MM.1S (cell line): ENCODE data around the gene BOLL.
A peak's percentile ranks its signal among the peaks of the same experiment; 100 is the strongest.

Experiments
- DNase-seq: peaks from one replicate; pipeline ENCODE4 v3.0.0-alpha.2; 2015
- H2AFZ ChIP-seq: fragments of 300-600 bp; sonication (generic); 2 replicates; pipeline ENCODE4 v1.6.0; 2016; ENCODE audit warnings: antibody characterized with exemption, low read length
- H3F3A ChIP-seq: fragments of 300-600 bp; sonication (generic); 2 replicates; pipeline ENCODE4 v1.6.1; 2016; ENCODE audit warnings: mild to moderate bottlenecking, antibody characterized with exemption, low read length, moderate library complexity, mixed read lengths; ENCODE audit not compliant: insufficient read depth
- H3K27ac ChIP-seq: fragments of 300-600 bp; sonication (generic); 2 replicates; pipeline ENCODE4 v1.5.1; 2016; ENCODE audit warnings: mild to moderate bottlenecking, low read length
- H3K27me3 ChIP-seq: fragments of 300-600 bp; sonication (generic); replicated peaks from 2 replicates; pipeline ENCODE4 v1.6.0; 2016; ENCODE audit warnings: low read length; ENCODE audit not compliant: insufficient read depth
- H3K36me3 ChIP-seq: fragments of 300-600 bp; sonication (generic); replicated peaks from 2 replicates; pipeline ENCODE4 v1.6.1; 2016; ENCODE audit warnings: mild to moderate bottlenecking, low read length, mixed read lengths; ENCODE audit not compliant: insufficient read depth
- H3K4me1 ChIP-seq: fragments of 300-600 bp; sonication (generic); 2 replicates; pipeline ENCODE4 v1.6.1; 2016; ENCODE audit warnings: low read length, mixed read lengths
- H3K4me2 ChIP-seq: fragments of 300-600 bp; sonication (generic); 2 replicates; pipeline ENCODE4 v1.6.0; 2016; ENCODE audit warnings: low read depth, low read length
- H3K4me3 ChIP-seq: fragments of 300-600 bp; sonication (generic); 2 replicates; pipeline ENCODE4 v1.5.1; 2016; ENCODE audit warnings: low read length, mixed read lengths
- H3K79me2 ChIP-seq: fragments of 300-600 bp; sonication (generic); 2 replicates; pipeline ENCODE4 v1.6.1; 2016; ENCODE audit warnings: mixed run types, low read length, mixed read lengths
- H3K9ac ChIP-seq: fragments of 300-600 bp; sonication (generic); 2 replicates; pipeline ENCODE4 v1.6.1; 2016; ENCODE audit warnings: low read length, mixed read lengths
- H3K9me2 ChIP-seq: fragments of 300-600 bp; sonication (generic); replicated peaks from 2 replicates; pipeline ENCODE4 v1.6.1; 2016; ENCODE audit warnings: mild to moderate bottlenecking, low read length, mixed read lengths; ENCODE audit not compliant: insufficient read depth
- H3K9me3 ChIP-seq: fragments of 300-600 bp; sonication (generic); replicated peaks from 2 replicates; pipeline ENCODE4 v1.6.1; 2016; ENCODE audit warnings: mild to moderate bottlenecking, low read length, mixed read lengths; ENCODE audit not compliant: insufficient read depth
- H4K20me1 ChIP-seq: fragments of 300-600 bp; sonication (generic); 2 replicates; pipeline ENCODE4 v1.6.1; 2016; ENCODE audit warnings: mild to moderate bottlenecking, low read length, moderate library complexity, mixed read lengths; ENCODE audit not compliant: insufficient read depth
- CTCF ChIP-seq: fragments of 300-600 bp; sonication (generic); IDR thresholded peaks from 2 replicates; pipeline ENCODE4 v1.5.1; 2016; ENCODE audit warnings: antibody characterized with exemption, low read length, mixed read lengths
- EZH2 ChIP-seq: fragments of 300-600 bp; sonication (generic); optimal IDR thresholded peaks from 2 replicates; pipeline ENCODE3; 2017; ENCODE audit warnings: low read depth, mild to moderate bottlenecking, antibody characterized with exemption, low read length, mixed read lengths
- EZH2phosphoT487 ChIP-seq: fragments of 300-600 bp; sonication (generic); IDR thresholded peaks from 2 replicates; pipeline ENCODE4 v1.6.1; 2018; ENCODE audit warnings: antibody characterized with exemption, low read length

The BOLL gene

GRCh38 chr2:197777823-197778407 is 7.2 kb downstream of the BOLL start:
- peak; percentile 34 for DNase-seq
- Histone ChIP-seq H3F3A (no peaks in the 10 kb centered on the region), H3K9ac (no peak overlapping the region), H3K36me3 (no peaks in the 10 kb centered on the region), H4K20me1 (no peaks in the 10 kb centered on the region), H2AFZ (no peak overlapping the region), H3K4me3 (no peak overlapping the region), H3K4me1 (no peaks in the 10 kb centered on the region), H3K9me2 (no peaks in the 10 kb centered on the region), H3K27ac (no peak overlapping the region), H3K4me2 (no peak overlapping the region), H3K9me3 (no peaks in the 10 kb centered on the region), H3K27me3 (no peaks in the 10 kb centered on the region), H3K79me2 (no peaks in the 10 kb centered on the region)
- peak; percentile 77 for TF ChIP-seq CTCF
- no peak for TF ChIP-seq EZH2phosphoT487

- Histone ChIP-seq H2AFZ (no peak overlapping the region), H3K4me2 (no peak overlapping the region), H3K79me2 (no peaks in the 10 kb centered on the region), H3K36me3 (no peaks in the 10 kb centered on the region), H3K9ac (no peak overlapping the region), H3F3A (no peaks in the 10 kb centered on the region), H3K4me1 (no peaks in the 10 kb centered on the region), H3K9me3 (no peaks in the 10 kb centered on the region), H3K27me3 (no peaks in the 10 kb centered on the region), H3K9me2 (no peaks in the 10 kb centered on the region), H4K20me1 (no peaks in the 10 kb centered on the region), H3K27ac (no peak overlapping the region), H3K4me3 (no peak overlapping the region)
- TF ChIP-seq EZH2 (no peak), EZH2phosphoT487 (no peak), CTCF (no peak)
- no peak for DNase-seq
Measured at GRCh38 chr2:197760293-197760657, 24.8 kb downstream of the BOLL start.

- no peaks in the 10 kb centered on the region for H3K9me2 ChIP-seq
- DNase-seq = no peak
- no peaks in the 10 kb centered on the region for H3K9me3 ChIP-seq
- no peaks in the 10 kb centered on the region for H3K4me1 ChIP-seq
- H3K36me3 ChIP-seq = no peaks in the 10 kb centered on the region
- H4K20me1 ChIP-seq = no peaks in the 10 kb centered on the region
- TF ChIP-seq CTCF = no peak
- no peak for TF ChIP-seq EZH2
- TF ChIP-seq EZH2phosphoT487 = no peak
- no peaks in the 10 kb centered on the region for H3F3A ChIP-seq
- no peak overlapping the region for H3K4me3 ChIP-seq
- no peaks in the 10 kb centered on the region for H3K27me3 ChIP-seq
- no peak overlapping the region for H3K4me2 ChIP-seq
- no peak overlapping the region for H2AFZ ChIP-seq
- no peaks in the 10 kb centered on the region for H3K79me2 ChIP-seq
- H3K9ac ChIP-seq = no peak overlapping the region
- no peak overlapping the region for H3K27ac ChIP-seq
Measured at GRCh38 chr2:197759625-197760292, 25.4 kb downstream of the BOLL start.
